Adrenal gland (tissue), 5 donors: ENCODE measurements around the gene KCNH8.

Experiments used
- CTCF ChIP-seq, 6 experiments: fragments of 450-650 bp in 4 of 6; fragments of 200-600 bp in 2 of 6; sonication (generic) in 1 of 6; IDR thresholded peaks; 1 replicate in 5 of 6; 2 replicates in 1 of 6; pipeline versions ENCODE4 v1.5.1 to v1.8.0; 2016 to 2021; ENCODE audit warnings: antibody characterized with exemption in 6 of 6, mild to moderate bottlenecking in 2 of 6, moderate library complexity in 1 of 6
- POLR2A ChIP-seq, 2 donors: fragments of 450-650 bp; IDR thresholded peaks; one replicate each; pipeline ENCODE4 v1.6.1; 2017; ENCODE audit warnings: antibody characterized with exemption in 2 of 2, mild to moderate bottlenecking in 2 of 2, moderate library complexity in 1 of 2
- donor health status: DM: no; HTN: no; CAD: no.

GRCh38 chr3:19574268-19574667, 426.0 kb downstream of the KCNH8 start:
- TF ChIP-seq POLR2A (IDR thresholded peaks at IDR 0.05) (no peak), CTCF (IDR thresholded peaks at IDR 0.05) (no peak)
